ENCODE results near the gene PLEKHA1. TPM values are rescaled to one million over a fixed set of nuclear protein-coding genes. Genes with fewer than 3 reads are reported as not detected.

Gene PLEKHA1
- total and polyA plus RNA-seq, 4 donors: 15.9 to 29.2 (median 22.9) TPM

DNA sequence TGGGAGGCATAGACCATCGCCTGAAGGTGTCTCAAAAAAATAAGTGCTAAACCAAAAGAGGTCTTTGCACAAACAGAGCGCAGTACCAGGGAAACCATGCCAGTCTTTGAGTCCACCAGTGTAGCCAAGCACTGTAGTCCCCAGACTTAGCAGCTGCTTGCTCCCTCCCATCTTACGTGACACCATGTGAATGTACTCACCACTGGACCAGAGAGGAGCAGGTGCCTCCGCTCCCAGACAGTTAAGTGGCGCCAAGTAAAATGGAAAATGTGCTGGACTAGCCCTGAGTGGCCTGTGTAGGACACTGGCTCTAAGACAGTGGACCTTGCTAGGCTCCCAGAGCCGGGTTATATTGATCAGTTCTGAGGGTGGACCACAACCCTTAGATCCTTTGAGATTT, 47.7 kb upstream of the PLEKHA1 start:
- Histone ChIP-seq H3K4me3 (ENCODE audit: low read depth in 1 of 3, low read length in 3 of 3) (no peak overlapping the region), H3K27me3 (ENCODE audit: control insufficient read depth in 4 of 4, insufficient read depth in 4 of 4, low read length in 3 of 4) (no peaks in the 10 kb centered on the region), H3K36me3 (ENCODE audit: control insufficient read depth in 4 of 4, insufficient read depth in 3 of 4, low read depth in 1 of 4, low read length in 3 of 4) (no peaks in the 10 kb centered on the region), H3K4me1 (ENCODE audit: control insufficient read depth in 4 of 4, insufficient read depth in 4 of 4, low read length in 3 of 4) (no peaks in the 10 kb centered on the region), H3K27ac (ENCODE audit: low read depth in 1 of 2, low read length in 2 of 2) (no peak overlapping the region), H3K9ac (ENCODE audit: low read depth in 1 of 2, low read length in 2 of 2) (no peak overlapping the region), H3K9me3 (ENCODE audit: control insufficient read depth in 4 of 4, low read length in 3 of 4) (no peaks in the 10 kb centered on the region)
- no peak for TF ChIP-seq TAF1 (conservative IDR thresholded peaks at IDR 0.05)
- TF ChIP-seq FOXA1 (IDR thresholded peaks at IDR 0.05): no peak
- no peak for TF ChIP-seq HNF4A (conservative IDR thresholded peaks at IDR 0.05)
- no peak for TF ChIP-seq NR2F2 (IDR thresholded peaks at IDR 0.05)
- no peak for TF ChIP-seq FOXA2 (IDR thresholded peaks at IDR 0.05)
- no peak for TF ChIP-seq GABPA (IDR thresholded peaks at IDR 0.05 in 1 of 2, conservative IDR thresholded peaks at IDR 0.05 in 1 of 2)
- no peak for TF ChIP-seq RXRA (IDR thresholded peaks at IDR 0.05)
- no peak for TF ChIP-seq RAD21 (IDR thresholded peaks at IDR 0.05)
- no peak for TF ChIP-seq ZBTB33 (IDR thresholded peaks at IDR 0.05)
- no peak for TF ChIP-seq SP1 (IDR thresholded peaks at IDR 0.05)
- TF ChIP-seq, protein P1, sequence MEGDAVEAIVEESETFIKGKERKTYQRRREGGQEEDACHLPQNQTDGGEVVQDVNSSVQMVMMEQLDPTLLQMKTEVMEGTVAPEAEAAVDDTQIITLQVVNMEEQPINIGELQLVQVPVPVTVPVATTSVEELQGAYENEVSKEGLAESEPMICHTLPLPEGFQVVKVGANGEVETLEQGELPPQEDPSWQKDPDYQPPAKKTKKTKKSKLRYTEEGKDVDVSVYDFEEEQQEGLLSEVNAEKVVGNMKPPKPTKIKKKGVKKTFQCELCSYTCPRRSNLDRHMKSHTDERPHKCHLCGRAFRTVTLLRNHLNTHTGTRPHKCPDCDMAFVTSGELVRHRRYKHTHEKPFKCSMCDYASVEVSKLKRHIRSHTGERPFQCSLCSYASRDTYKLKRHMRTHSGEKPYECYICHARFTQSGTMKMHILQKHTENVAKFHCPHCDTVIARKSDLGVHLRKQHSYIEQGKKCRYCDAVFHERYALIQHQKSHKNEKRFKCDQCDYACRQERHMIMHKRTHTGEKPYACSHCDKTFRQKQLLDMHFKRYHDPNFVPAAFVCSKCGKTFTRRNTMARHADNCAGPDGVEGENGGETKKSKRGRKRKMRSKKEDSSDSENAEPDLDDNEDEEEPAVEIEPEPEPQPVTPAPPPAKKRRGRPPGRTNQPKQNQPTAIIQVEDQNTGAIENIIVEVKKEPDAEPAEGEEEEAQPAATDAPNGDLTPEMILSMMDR (IDR thresholded peaks at IDR 0.05; ENCODE audit: low read depth, low read length, missing input control): no peak
- no peak for DNase-seq (ENCODE audit: low spot score)
- 87% methylated on average over 6 of the region's 6 CpGs for WGBS

DNA sequence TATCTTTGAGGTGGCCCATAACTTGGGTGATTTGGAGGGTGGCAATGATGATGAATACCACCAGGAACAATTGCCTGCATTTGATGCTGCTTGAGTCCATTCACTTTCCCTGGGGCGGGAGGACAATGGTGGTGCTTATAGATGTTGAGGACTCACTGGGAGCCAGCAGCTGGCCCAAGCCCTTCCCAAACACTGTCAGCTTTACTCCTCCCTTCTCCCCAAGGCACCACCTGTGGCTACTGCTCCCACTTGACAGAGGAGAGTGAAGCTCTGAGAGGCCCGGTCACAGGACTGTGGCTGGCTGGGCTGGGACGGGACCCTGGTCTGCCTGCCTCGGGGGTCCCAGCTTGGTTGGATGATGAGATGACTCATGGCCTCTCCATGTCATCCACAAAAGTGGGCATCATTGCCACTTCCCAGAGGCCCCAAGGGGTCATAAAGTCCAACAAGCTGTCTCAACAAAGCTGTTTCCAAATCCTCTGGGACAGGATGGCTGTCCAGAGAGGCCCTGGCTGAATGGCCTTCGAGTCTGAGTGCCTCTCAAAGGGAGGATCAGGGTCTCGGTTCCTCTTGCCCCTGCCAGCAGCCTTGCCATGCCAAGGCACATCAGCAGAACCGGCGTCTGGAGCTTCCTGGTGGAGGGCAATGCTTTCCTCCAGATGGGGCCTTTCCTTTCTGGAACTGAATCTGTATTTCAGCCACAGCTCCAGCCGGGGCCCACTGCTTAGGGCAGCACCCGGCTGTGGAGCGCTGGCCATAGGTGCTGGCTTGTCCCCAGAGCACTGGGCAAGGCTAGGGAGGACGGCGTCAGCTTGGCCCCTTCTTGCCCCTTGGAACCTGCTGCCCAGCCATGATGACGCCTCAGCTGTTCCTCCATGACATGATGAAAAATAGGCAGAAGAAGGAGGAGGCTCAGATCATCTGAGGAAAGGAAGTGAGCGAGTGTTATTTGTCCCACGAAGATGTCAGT, 47.0 kb upstream of the PLEKHA1 start:
- H3K9me3 ChIP-seq (ENCODE audit: control insufficient read depth in 4 of 4, low read length in 3 of 4): no peaks in the 10 kb centered on the region
- no peak overlapping the region for H3K4me3 ChIP-seq (ENCODE audit: low read depth in 1 of 3, low read length in 3 of 3)
- no peak overlapping the region for H3K9ac ChIP-seq (ENCODE audit: low read depth in 1 of 2, low read length in 2 of 2)
- DNase-seq (ENCODE audit: low spot score): no peak
- no peaks in the 10 kb centered on the region for H3K4me1 ChIP-seq (ENCODE audit: control insufficient read depth in 4 of 4, insufficient read depth in 4 of 4, low read length in 3 of 4)
- H3K27ac ChIP-seq (ENCODE audit: low read depth in 1 of 2, low read length in 2 of 2): no peak overlapping the region
- no peak for TF ChIP-seq JUND (IDR thresholded peaks at IDR 0.05)
- TF ChIP-seq SP1 (IDR thresholded peaks at IDR 0.05): no peak
- TF ChIP-seq TAF1 (conservative IDR thresholded peaks at IDR 0.05): no peak
- H3K27me3 ChIP-seq (ENCODE audit: control insufficient read depth in 4 of 4, insufficient read depth in 4 of 4, low read length in 3 of 4): no peaks in the 10 kb centered on the region
- 92% methylated on average over 16 of the region's 16 CpGs for WGBS
- no peaks in the 10 kb centered on the region for H3K36me3 ChIP-seq (ENCODE audit: control insufficient read depth in 4 of 4, insufficient read depth in 3 of 4, low read depth in 1 of 4, low read length in 3 of 4)

- no peak overlapping the region for H3K27ac ChIP-seq (ENCODE audit: low read depth in 1 of 2, low read length in 2 of 2)
- no peak overlapping the region for H3K4me3 ChIP-seq (ENCODE audit: low read depth in 1 of 3, low read length in 3 of 3)
- H3K4me1 ChIP-seq (ENCODE audit: control insufficient read depth in 4 of 4, insufficient read depth in 4 of 4, low read length in 3 of 4): no peaks in the 10 kb centered on the region
- no peaks in the 10 kb centered on the region for H3K27me3 ChIP-seq (ENCODE audit: control insufficient read depth in 4 of 4, insufficient read depth in 4 of 4, low read length in 3 of 4)
- H3K9me3 ChIP-seq (ENCODE audit: control insufficient read depth in 4 of 4, low read length in 3 of 4): no peaks in the 10 kb centered on the region
- no peak for DNase-seq (ENCODE audit: low spot score)
- H3K9ac ChIP-seq (ENCODE audit: low read depth in 1 of 2, low read length in 2 of 2): no peak overlapping the region
- 81% methylated on average over 9 of the region's 9 CpGs for WGBS
- no peaks in the 10 kb centered on the region for H3K36me3 ChIP-seq (ENCODE audit: control insufficient read depth in 4 of 4, insufficient read depth in 3 of 4, low read depth in 1 of 4, low read length in 3 of 4)
- TF ChIP-seq FOXA1 (IDR thresholded peaks at IDR 0.05): no peak
- no peak for TF ChIP-seq HNF4A (conservative IDR thresholded peaks at IDR 0.05)
- no peak for TF ChIP-seq YY1 (IDR thresholded peaks at IDR 0.05)
- TF ChIP-seq, protein P2, sequence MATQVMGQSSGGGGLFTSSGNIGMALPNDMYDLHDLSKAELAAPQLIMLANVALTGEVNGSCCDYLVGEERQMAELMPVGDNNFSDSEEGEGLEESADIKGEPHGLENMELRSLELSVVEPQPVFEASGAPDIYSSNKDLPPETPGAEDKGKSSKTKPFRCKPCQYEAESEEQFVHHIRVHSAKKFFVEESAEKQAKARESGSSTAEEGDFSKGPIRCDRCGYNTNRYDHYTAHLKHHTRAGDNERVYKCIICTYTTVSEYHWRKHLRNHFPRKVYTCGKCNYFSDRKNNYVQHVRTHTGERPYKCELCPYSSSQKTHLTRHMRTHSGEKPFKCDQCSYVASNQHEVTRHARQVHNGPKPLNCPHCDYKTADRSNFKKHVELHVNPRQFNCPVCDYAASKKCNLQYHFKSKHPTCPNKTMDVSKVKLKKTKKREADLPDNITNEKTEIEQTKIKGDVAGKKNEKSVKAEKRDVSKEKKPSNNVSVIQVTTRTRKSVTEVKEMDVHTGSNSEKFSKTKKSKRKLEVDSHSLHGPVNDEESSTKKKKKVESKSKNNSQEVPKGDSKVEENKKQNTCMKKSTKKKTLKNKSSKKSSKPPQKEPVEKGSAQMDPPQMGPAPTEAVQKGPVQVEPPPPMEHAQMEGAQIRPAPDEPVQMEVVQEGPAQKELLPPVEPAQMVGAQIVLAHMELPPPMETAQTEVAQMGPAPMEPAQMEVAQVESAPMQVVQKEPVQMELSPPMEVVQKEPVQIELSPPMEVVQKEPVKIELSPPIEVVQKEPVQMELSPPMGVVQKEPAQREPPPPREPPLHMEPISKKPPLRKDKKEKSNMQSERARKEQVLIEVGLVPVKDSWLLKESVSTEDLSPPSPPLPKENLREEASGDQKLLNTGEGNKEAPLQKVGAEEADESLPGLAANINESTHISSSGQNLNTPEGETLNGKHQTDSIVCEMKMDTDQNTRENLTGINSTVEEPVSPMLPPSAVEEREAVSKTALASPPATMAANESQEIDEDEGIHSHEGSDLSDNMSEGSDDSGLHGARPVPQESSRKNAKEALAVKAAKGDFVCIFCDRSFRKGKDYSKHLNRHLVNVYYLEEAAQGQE (IDR thresholded peaks at IDR 0.05): no peak
- TF ChIP-seq RXRA (IDR thresholded peaks at IDR 0.05): no peak
- no peak for TF ChIP-seq ZBTB33 (IDR thresholded peaks at IDR 0.05)
- TF ChIP-seq EGR1 (IDR thresholded peaks at IDR 0.05; ENCODE audit: low read depth in 2 of 2): no peak
- TF ChIP-seq, protein P3, sequence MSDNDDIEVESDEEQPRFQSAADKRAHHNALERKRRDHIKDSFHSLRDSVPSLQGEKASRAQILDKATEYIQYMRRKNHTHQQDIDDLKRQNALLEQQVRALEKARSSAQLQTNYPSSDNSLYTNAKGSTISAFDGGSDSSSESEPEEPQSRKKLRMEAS (IDR thresholded peaks at IDR 0.05): no peak
- no peak for TF ChIP-seq TAF1 (conservative IDR thresholded peaks at IDR 0.05)
- no peak for TF ChIP-seq HNF4G (IDR thresholded peaks at IDR 0.05)
- no peak for TF ChIP-seq FOXA2 (IDR thresholded peaks at IDR 0.05)
- TF ChIP-seq NR2F2 (IDR thresholded peaks at IDR 0.05): no peak
- TF ChIP-seq JUND (IDR thresholded peaks at IDR 0.05): no peak
Measured at GRCh38 chr10:122328676-122329075, 45.8 kb upstream of the PLEKHA1 start.

Measured in liver (tissue), 9 donors.